K562 (cell line): Measurements from ENCODE around the gene STRN3. TPM values are rescaled to one million over a fixed set of nuclear protein-coding genes. Genes with fewer than 3 reads are reported as not detected.

ENCODE experiments used
- MAFK ChIP-seq: IDR thresholded peaks from 2 replicates; pipeline ENCODE4 v1.6.1; 2011; ENCODE audit warnings: low read length, improper control_type of control experiment
- RFX5 ChIP-seq: IDR thresholded peaks from 2 replicates; pipeline ENCODE4 v1.6.1; 2011; ENCODE audit warnings: low read depth, mild to moderate bottlenecking, improper control_type of control experiment, low read length
- USF2 ChIP-seq: sonication (generic); formaldehyde crosslinking; IDR thresholded peaks from 2 replicates; pipeline ENCODE4 v1.5.0; 2020; ENCODE audit warnings: missing genetic modification reagents
- ZNF644 ChIP-seq: fragments of 200-800 bp; sonication (Bioruptor generic); IDR thresholded peaks from 2 replicates; pipeline ENCODE4 v1.6.1; 2016; ENCODE audit warnings: low read depth, missing genetic modification characterization, missing compliant biosample characterization
- ZNF668 ChIP-seq: fragments of 250-450 bp; sonication (Bioruptor Pico); IDR thresholded peaks from 2 replicates; pipeline ENCODE4 v1.8.0; 2022; ENCODE audit warnings: mild to moderate bottlenecking, inconsistent platforms
- polyA plus RNA-seq, 8 experiments: library from polyadenylated mRNA; depleted of rRNA in 4 of 8; stranded (reverse) in 5 of 8; unstranded in 3 of 8; fragments of >200 nt; fragmentation: Nextera tagmentation in 2 of 8; fragmentation: Illumina TruSeq in 1 of 8; extraction: Ambion mirVana in 2 of 8; extraction: Trizol in 1 of 8; gene quantifications; 2 replicates each; pipeline versions ENCODE4 v1.2.1 to v1.2.3, GENCODE V29; 2011 to 2014; ENCODE audit warnings: inconsistent platforms in 1 of 8, missing spikeins in 1 of 8
- total RNA-seq, 7 experiments: library from RNA; depleted of rRNA in 6 of 7; stranded (reverse); fragments of >200 nt in 6 of 7; fragmentation: Illumina TruSeq in 2 of 7; extraction: Trizol in 2 of 7; gene quantifications; 2 replicates each; pipeline versions ENCODE4 v1.2.1 to v1.2.3, GENCODE V29; 2011 to 2021; ENCODE audit warnings: low replicate concordance in 1 of 7
- TF ChIP-seq, protein P1 (sequence below): sonication (generic); formaldehyde crosslinking; IDR thresholded peaks from 2 replicates; pipeline ENCODE4 v1.8.0; 2022; ENCODE audit warnings: mild to moderate bottlenecking, missing genetic modification reagents
- TF ChIP-seq, protein P2 (sequence below): fragments of 450-650 bp; IDR thresholded peaks from 2 replicates; pipeline ENCODE4 v1.6.1; 2016; ENCODE audit warnings: mild to moderate bottlenecking

The STRN3 gene
- total and polyA plus RNA-seq, 9 of the 15 experiments (the other 6 are each of a cell fraction or from before 2014, with no cell fraction given): 5.9 to 29.1 (median 16.0) TPM

DNA sequence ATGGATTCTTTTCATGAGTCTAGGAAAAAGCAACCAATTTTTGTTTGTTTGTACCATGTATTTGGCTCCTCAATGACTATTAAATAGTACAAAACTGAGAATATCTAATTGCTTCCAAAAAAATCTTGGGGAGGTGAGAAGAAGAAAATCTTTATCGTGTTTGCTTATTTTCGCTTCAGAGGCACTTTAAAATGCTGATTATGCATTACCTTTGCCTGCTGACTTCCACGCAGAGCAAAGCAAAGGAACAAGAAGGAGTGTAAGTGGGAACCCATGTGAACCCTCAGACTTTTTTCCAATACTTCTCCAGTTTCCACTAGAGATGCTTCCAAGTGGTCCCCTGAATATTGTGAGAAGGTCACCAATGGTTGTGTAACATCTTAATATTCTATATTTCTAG, 43.2 kb upstream of the STRN3 start (continued):
- TF ChIP-seq, protein P1, sequence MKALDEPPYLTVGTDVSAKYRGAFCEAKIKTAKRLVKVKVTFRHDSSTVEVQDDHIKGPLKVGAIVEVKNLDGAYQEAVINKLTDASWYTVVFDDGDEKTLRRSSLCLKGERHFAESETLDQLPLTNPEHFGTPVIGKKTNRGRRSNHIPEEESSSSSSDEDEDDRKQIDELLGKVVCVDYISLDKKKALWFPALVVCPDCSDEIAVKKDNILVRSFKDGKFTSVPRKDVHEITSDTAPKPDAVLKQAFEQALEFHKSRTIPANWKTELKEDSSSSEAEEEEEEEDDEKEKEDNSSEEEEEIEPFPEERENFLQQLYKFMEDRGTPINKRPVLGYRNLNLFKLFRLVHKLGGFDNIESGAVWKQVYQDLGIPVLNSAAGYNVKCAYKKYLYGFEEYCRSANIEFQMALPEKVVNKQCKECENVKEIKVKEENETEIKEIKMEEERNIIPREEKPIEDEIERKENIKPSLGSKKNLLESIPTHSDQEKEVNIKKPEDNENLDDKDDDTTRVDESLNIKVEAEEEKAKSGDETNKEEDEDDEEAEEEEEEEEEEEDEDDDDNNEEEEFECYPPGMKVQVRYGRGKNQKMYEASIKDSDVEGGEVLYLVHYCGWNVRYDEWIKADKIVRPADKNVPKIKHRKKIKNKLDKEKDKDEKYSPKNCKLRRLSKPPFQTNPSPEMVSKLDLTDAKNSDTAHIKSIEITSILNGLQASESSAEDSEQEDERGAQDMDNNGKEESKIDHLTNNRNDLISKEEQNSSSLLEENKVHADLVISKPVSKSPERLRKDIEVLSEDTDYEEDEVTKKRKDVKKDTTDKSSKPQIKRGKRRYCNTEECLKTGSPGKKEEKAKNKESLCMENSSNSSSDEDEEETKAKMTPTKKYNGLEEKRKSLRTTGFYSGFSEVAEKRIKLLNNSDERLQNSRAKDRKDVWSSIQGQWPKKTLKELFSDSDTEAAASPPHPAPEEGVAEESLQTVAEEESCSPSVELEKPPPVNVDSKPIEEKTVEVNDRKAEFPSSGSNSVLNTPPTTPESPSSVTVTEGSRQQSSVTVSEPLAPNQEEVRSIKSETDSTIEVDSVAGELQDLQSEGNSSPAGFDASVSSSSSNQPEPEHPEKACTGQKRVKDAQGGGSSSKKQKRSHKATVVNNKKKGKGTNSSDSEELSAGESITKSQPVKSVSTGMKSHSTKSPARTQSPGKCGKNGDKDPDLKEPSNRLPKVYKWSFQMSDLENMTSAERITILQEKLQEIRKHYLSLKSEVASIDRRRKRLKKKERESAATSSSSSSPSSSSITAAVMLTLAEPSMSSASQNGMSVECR (CRISPR knock-in tag): no peak
- TF ChIP-seq MAFK: peak; percentile 63
- TF ChIP-seq USF2 (CRISPR knock-in tag): no peak
- TF ChIP-seq RFX5: no peak
- TF ChIP-seq ZNF668 (CRISPR knock-in tag): no peak
- no peak for TF ChIP-seq ZNF644 (tag)
- TF ChIP-seq, protein P2, sequence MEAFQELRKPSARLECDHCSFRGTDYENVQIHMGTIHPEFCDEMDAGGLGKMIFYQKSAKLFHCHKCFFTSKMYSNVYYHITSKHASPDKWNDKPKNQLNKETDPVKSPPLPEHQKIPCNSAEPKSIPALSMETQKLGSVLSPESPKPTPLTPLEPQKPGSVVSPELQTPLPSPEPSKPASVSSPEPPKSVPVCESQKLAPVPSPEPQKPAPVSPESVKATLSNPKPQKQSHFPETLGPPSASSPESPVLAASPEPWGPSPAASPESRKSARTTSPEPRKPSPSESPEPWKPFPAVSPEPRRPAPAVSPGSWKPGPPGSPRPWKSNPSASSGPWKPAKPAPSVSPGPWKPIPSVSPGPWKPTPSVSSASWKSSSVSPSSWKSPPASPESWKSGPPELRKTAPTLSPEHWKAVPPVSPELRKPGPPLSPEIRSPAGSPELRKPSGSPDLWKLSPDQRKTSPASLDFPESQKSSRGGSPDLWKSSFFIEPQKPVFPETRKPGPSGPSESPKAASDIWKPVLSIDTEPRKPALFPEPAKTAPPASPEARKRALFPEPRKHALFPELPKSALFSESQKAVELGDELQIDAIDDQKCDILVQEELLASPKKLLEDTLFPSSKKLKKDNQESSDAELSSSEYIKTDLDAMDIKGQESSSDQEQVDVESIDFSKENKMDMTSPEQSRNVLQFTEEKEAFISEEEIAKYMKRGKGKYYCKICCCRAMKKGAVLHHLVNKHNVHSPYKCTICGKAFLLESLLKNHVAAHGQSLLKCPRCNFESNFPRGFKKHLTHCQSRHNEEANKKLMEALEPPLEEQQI: no peak
